ENCODE data around the gene ACACA.

GRCh38 chr17:37097154-37097553 lies 309.5 kb downstream of the ACACA start:
- TF ChIP-seq CTCF (IDR thresholded peaks at IDR 0.05; ENCODE audit: low read depth, low read length, poor library complexity, severe bottlenecking) (no peak), EZH2phosphoT487 (IDR thresholded peaks at IDR 0.05; ENCODE audit: borderline replicate concordance, low read length) (no peak)

All from DOHH2 (cell line).